Measurements from ENCODE around the gene HOXB13.

Gene HOXB13

DNA sequence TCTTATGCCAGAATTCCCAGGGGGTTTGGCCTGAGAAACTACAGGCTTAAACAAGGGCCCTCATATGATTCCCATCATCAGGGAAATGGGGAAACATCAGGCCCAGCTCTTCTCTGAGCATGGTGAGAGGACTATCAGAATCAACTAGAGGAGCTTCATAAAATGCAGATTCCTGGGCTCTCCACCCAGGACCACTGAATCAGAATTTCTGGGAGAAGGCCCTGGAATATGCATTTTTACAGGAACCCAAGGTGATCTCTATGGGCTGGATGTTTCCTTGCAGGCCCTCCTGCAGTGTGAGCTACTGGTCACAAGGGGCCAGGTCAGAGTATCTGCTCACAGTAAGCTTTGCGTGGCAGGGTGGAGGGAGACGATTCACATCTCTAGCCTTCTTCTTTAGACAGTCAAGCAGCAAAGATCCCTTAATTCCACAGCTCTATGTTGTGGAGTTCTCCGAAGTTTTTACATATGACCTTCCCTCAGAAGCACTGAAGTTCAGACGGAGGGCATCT is 38.8 kb upstream of the HOXB13 start:
- peaks cover 66% of the 10 kb centered on the region for H3K27me3 ChIP-seq
- H3K36me3 ChIP-seq = no peaks in the 10 kb centered on the region
- no peak overlapping the region for H3K27ac ChIP-seq
- H3K9me3 ChIP-seq = no peaks in the 10 kb centered on the region
- no peak overlapping the region for H3K4me3 ChIP-seq (ENCODE audit: low read depth in 1 of 2, low read length in 1 of 2)
- H3K4me1 ChIP-seq (ENCODE audit: control insufficient read depth in 1 of 2, insufficient read depth in 1 of 2, low read depth in 1 of 2, low read length in 1 of 2) = no peaks in the 10 kb centered on the region
- TF ChIP-seq, protein P1, sequence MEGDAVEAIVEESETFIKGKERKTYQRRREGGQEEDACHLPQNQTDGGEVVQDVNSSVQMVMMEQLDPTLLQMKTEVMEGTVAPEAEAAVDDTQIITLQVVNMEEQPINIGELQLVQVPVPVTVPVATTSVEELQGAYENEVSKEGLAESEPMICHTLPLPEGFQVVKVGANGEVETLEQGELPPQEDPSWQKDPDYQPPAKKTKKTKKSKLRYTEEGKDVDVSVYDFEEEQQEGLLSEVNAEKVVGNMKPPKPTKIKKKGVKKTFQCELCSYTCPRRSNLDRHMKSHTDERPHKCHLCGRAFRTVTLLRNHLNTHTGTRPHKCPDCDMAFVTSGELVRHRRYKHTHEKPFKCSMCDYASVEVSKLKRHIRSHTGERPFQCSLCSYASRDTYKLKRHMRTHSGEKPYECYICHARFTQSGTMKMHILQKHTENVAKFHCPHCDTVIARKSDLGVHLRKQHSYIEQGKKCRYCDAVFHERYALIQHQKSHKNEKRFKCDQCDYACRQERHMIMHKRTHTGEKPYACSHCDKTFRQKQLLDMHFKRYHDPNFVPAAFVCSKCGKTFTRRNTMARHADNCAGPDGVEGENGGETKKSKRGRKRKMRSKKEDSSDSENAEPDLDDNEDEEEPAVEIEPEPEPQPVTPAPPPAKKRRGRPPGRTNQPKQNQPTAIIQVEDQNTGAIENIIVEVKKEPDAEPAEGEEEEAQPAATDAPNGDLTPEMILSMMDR (IDR thresholded peaks at IDR 0.05) = no peak

DNA sequence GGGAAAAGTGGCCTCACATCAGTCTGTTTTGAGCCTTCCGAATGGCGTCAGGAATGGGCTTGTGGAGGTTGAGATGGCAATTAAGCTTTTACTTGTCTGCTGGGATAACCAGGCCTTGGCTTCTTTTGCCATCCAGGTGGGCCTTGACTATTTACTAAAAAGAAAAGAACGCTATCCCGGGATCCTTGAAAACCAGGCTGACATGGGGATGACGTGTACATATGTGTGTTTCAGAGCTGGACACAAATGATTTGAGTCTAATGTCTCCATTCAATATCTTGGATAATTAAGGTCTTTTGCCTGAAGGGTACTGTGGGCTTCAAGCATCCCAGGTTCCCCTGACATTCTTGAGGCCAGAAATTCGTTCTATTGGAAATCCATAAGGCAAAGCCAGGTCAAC is 32.6 kb upstream of the HOXB13 start:
- Histone ChIP-seq H3K4me3 (ENCODE audit: low read depth in 1 of 2, low read length in 1 of 2) (no peak overlapping the region), H3K27me3 (peaks cover 100% of the 10 kb centered on the region), H3K36me3 (no peaks in the 10 kb centered on the region), H3K9me3 (no peaks in the 10 kb centered on the region), H3K4me1 (ENCODE audit: control insufficient read depth in 1 of 2, insufficient read depth in 1 of 2, low read depth in 1 of 2, low read length in 1 of 2) (no peaks in the 10 kb centered on the region), H3K27ac (no peak overlapping the region)
- TF ChIP-seq, protein P1 (IDR thresholded peaks at IDR 0.05) = no peak

DNA sequence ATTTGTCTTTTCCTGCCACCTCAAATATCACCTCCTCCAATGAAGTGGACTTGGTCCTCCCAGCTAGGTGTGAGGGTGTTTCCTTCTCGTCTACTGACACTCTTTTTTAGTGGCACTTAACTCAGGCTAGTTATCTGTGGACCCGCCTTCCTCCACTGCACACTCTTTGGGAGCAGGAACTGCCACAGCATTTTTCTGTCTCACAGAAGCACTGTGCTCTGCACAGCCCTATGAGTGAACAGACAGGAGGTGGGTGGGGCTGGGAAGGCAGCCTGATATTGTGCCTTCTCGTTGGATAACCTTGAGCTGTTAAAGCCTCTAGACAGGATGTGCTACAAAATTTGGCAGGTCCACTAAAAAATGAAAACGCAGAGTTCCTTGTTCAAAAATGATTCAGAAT is 31.9 kb upstream of the HOXB13 start:
- peaks cover 100% of the 10 kb centered on the region for H3K27me3 ChIP-seq
- TF ChIP-seq, protein P1 (IDR thresholded peaks at IDR 0.05) = no peak
- H3K4me1 ChIP-seq (ENCODE audit: control insufficient read depth in 1 of 2, insufficient read depth in 1 of 2, low read depth in 1 of 2, low read length in 1 of 2) = no peaks in the 10 kb centered on the region
- H3K9me3 ChIP-seq = no peaks in the 10 kb centered on the region
- no peak overlapping the region for H3K27ac ChIP-seq
- H3K36me3 ChIP-seq = no peaks in the 10 kb centered on the region
- H3K4me3 ChIP-seq (ENCODE audit: low read depth in 1 of 2, low read length in 1 of 2) = no peak overlapping the region

DNA sequence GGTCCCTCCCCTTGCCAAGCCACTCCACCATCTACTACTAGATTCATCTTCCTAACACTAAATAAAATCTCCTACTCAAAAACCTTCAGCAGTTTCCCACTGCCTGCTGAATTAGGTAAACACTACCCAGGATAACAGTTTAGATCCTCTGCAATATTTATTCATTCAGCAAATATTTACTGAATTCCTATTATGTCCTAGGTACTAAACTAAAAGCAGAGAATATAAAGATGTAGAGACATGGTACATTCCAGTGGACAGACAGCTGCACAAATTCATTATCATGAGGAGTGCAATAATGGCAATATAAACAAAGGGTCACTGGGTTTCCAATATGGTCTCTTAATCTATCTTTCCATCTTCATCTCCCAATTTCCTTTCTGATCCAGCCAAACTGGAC is 30.7 kb upstream of the HOXB13 start:
- Histone ChIP-seq H3K36me3 (no peaks in the 10 kb centered on the region), H3K4me1 (ENCODE audit: control insufficient read depth in 1 of 2, insufficient read depth in 1 of 2, low read depth in 1 of 2, low read length in 1 of 2) (no peaks in the 10 kb centered on the region), H3K9me3 (no peaks in the 10 kb centered on the region), H3K27me3 (peaks cover 100% of the 10 kb centered on the region), H3K27ac (no peak overlapping the region), H3K4me3 (ENCODE audit: low read depth in 1 of 2, low read length in 1 of 2) (no peak overlapping the region)
- TF ChIP-seq, protein P1 (IDR thresholded peaks at IDR 0.05) = no peak

DNA sequence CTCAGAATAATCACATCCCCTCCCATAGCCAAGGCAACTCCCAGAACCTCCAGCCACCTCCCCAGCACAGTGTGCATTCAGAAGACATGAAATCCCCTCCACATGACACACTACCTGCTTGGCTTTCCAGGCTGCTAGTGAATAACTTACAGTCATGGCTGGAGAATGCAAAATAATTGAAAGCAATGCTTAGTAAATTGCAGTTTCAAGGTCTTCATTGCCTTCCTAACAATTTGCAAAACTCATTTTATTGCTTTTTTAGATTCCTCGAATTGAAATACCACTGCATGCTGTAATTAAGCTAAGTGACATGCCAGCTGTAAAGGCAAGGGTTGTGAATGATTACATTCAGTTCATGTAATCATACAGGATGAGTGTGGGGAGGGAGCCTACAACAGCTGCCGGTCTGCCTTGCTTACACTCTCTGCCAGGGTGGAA is 29.0 kb upstream of the HOXB13 start:
- Histone ChIP-seq H3K27me3 (peaks cover 100% of the 10 kb centered on the region), H3K36me3 (no peaks in the 10 kb centered on the region), H3K9me3 (no peaks in the 10 kb centered on the region), H3K4me1 (ENCODE audit: control insufficient read depth in 1 of 2, insufficient read depth in 1 of 2, low read depth in 1 of 2, low read length in 1 of 2) (no peaks in the 10 kb centered on the region), H3K4me3 (ENCODE audit: low read depth in 1 of 2, low read length in 1 of 2) (no peak overlapping the region), H3K27ac (no peak overlapping the region)
- TF ChIP-seq, protein P1 (IDR thresholded peaks at IDR 0.05) = no peak

DNA sequence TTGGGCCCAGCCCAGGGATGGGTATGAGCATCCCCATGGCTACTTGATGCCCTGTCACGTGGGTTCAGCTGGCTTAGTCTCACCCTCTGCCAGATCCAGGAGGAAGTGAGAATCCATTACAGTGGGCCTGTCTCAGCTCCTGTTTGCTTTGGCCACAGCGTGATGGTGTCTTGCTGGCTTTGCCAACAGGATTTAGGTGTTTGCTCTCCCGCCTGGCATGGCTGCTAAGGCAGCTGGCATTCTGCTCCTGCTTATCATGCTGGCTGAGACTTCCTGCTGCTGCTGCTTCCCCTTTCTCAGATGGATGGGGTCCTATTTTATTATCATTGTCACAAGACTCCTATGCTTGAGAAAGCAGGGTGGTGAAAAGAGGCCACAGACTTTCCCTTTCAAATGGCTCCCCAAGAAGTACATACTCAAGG is 28.3 kb upstream of the HOXB13 start:
- peaks cover 100% of the 10 kb centered on the region for H3K27me3 ChIP-seq
- no peak overlapping the region for H3K4me3 ChIP-seq (ENCODE audit: low read depth in 1 of 2, low read length in 1 of 2)
- no peaks in the 10 kb centered on the region for H3K36me3 ChIP-seq
- TF ChIP-seq, protein P1 (IDR thresholded peaks at IDR 0.05) = no peak
- H3K9me3 ChIP-seq = no peaks in the 10 kb centered on the region
- no peaks in the 10 kb centered on the region for H3K4me1 ChIP-seq (ENCODE audit: control insufficient read depth in 1 of 2, insufficient read depth in 1 of 2, low read depth in 1 of 2, low read length in 1 of 2)
- H3K27ac ChIP-seq = no peak overlapping the region

Data from neutrophil (primary cell).